GM12878 (cell line): ENCODE data around the gene CD244. TPM values are rescaled to one million over a fixed set of nuclear protein-coding genes. Genes with fewer than 3 reads are reported as not detected.
A peak's percentile ranks its signal among the peaks of the same experiment; 100 is the strongest.

Experiments used
- CHD4 ChIP-seq: fragments of 200-600 bp; sonication (generic); IDR thresholded peaks from 2 replicates; pipeline ENCODE4 v1.6.1; 2016; ENCODE audit warnings: mild to moderate bottlenecking
- FOXK2 ChIP-seq: fragments of 450-650 bp; IDR thresholded peaks from 2 replicates; pipeline ENCODE4 v1.6.1; 2017; ENCODE audit warnings: mild to moderate bottlenecking, moderate library complexity
- GABPA ChIP-seq: IDR thresholded peaks from 2 replicates; pipeline ENCODE4 v1.6.1; 2014; ENCODE audit warnings: antibody characterized with exemption, low read depth, mild to moderate bottlenecking, inconsistent platforms
- HCFC1 ChIP-seq: fragments of 150-350 bp; IDR thresholded peaks from 2 replicates; pipeline ENCODE4 v1.6.1; 2014; ENCODE audit warnings: low read length
- IKZF2 ChIP-seq, 2 experiments: fragments of 450-650 bp; IDR thresholded peaks; 2 replicates each; pipeline ENCODE4 v1.6.1; 2017; ENCODE audit warnings: mild to moderate bottlenecking in 2 of 2, moderate library complexity in 2 of 2
- MEF2A ChIP-seq: IDR thresholded peaks from 2 replicates; pipeline ENCODE4 v1.6.1; 2011; ENCODE audit warnings: low read depth, mild to moderate bottlenecking, low read length, moderate library complexity; ENCODE audit not compliant: insufficient read depth
- NRF1 ChIP-seq: conservative IDR thresholded peaks from 2 replicates; pipeline ENCODE4 v1.6.1; 2011; ENCODE audit warnings: mild to moderate bottlenecking, low read depth, low read length, improper control_type of control experiment
- PAX8 ChIP-seq: fragments of 450-650 bp; IDR thresholded peaks from 2 replicates; pipeline ENCODE4 v1.6.1; 2017; ENCODE audit warnings: mild to moderate bottlenecking, moderate library complexity
- PKNOX1 ChIP-seq: fragments of 450-650 bp; IDR thresholded peaks from 2 replicates; pipeline ENCODE4 v1.6.1; 2016; ENCODE audit warnings: mild to moderate bottlenecking
- POU2F2 ChIP-seq: IDR thresholded peaks from 3 replicates; pipeline ENCODE4 v1.6.1; 2011; ENCODE audit warnings: low read depth, mild to moderate bottlenecking, low read length, borderline replicate concordance
- REST ChIP-seq: IDR thresholded peaks from 2 replicates; pipeline ENCODE4 v1.6.1; 2012; ENCODE audit warnings: mild to moderate bottlenecking, low read depth, low read length
- RUNX3 ChIP-seq: IDR thresholded peaks from 2 replicates; pipeline ENCODE4 v1.6.1; 2012; ENCODE audit warnings: low read length, inconsistent platforms
- SMAD5 ChIP-seq: IDR thresholded peaks from 2 replicates; pipeline ENCODE4 v1.6.1; 2016; ENCODE audit warnings: antibody characterized with exemption, low read depth
- SP1 ChIP-seq: IDR thresholded peaks from one replicate; pipeline ENCODE4 v1.6.1; 2011; ENCODE audit warnings: low read depth, low read length
- TARDBP ChIP-seq: IDR thresholded peaks from 2 replicates; pipeline ENCODE4 v1.6.1; 2016; ENCODE audit warnings: borderline replicate concordance
- TCF12 ChIP-seq: IDR thresholded peaks from 2 replicates; pipeline ENCODE4 v1.6.1; 2011; ENCODE audit warnings: low read depth, mild to moderate bottlenecking, low read length
- ZNF217 ChIP-seq: fragments of 450-650 bp; IDR thresholded peaks from 2 replicates; pipeline ENCODE4 v1.6.1; 2017; ENCODE audit warnings: antibody characterized with exemption, mild to moderate bottlenecking
- ZSCAN29 ChIP-seq: fragments of 450-650 bp; IDR thresholded peaks from 2 replicates; pipeline ENCODE4 v1.6.1; 2017; ENCODE audit warnings: mild to moderate bottlenecking, moderate library complexity
- polyA plus RNA-seq, 11 experiments: library from polyadenylated mRNA; depleted of rRNA in 4 of 11; unstranded in 6 of 11; stranded (reverse) in 5 of 11; fragments of >200 nt; fragmentation: Nextera tagmentation in 4 of 11; fragmentation: Illumina TruSeq in 1 of 11; extraction: Ambion mirVana in 4 of 11; extraction: Trizol in 1 of 11; gene quantifications; 1 replicate in 1 of 11; 2 replicates in 10 of 11; pipeline versions ENCODE4 v1.2.1 to v1.2.3, GENCODE V29; 2011 to 2016; ENCODE audit warnings: inconsistent platforms in 2 of 11, missing spikeins in 2 of 11, low read depth in 1 of 11
- total RNA-seq, 4 experiments: library from RNA; depleted of rRNA in 3 of 4; stranded (reverse); fragments of >200 nt in 3 of 4; fragmentation: Illumina TruSeq in 1 of 4; extraction: Trizol in 1 of 4; gene quantifications; 2 replicates each; pipeline versions ENCODE4 v1.2.1 to v1.2.3, GENCODE V29; 2013 to 2021
- TF ChIP-seq, protein P1 (sequence below): IDR thresholded peaks from 2 replicates; pipeline ENCODE4 v1.6.1; 2012; ENCODE audit warnings: low read depth, low read length, improper control_type of control experiment
- TF ChIP-seq, protein P2 (sequence below): IDR thresholded peaks from 2 replicates; pipeline ENCODE4 v1.6.1; 2011; ENCODE audit warnings: borderline replicate concordance, low read depth, mild to moderate bottlenecking, moderate library complexity, low read length; ENCODE audit not compliant: insufficient read depth, poor library complexity, severe bottlenecking
- TF ChIP-seq, protein P3 (sequence below): fragments of 450-650 bp; IDR thresholded peaks from 2 replicates; pipeline ENCODE4 v1.6.1; 2016; ENCODE audit warnings: mild to moderate bottlenecking, moderate library complexity, borderline replicate concordance

CD244 gene
- total and polyA plus RNA-seq, 10 of the 15 experiments (the other 5 are each of a cell fraction or from before 2014, with no cell fraction given): 0.24 to 13.6 (median 0.73) TPM

GRCh38 chr1:160781914-160782689 is 80.6 kb downstream of the CD244 start (continued):
- TF ChIP-seq REST (no peak), ZNF217 (peak; percentile 99), POU2F2 (peak; percentile 95; the same call in 2 of the 3 replicates), ZSCAN29 (no peak), HCFC1 (no peak), RUNX3 (peak; percentile 90), MEF2A (0 out of 2 replicates have a peak, but pooled peaks have one; percentile 11), GABPA (no peak), TARDBP (no peak), CHD4 (no peak), TCF12 (peak; percentile 88), FOXK2 (no peak), IKZF2 (IDR thresholded peaks at IDR 0.05) (peak; percentile 99), SMAD5 (no peak), NRF1 (no peak), PAX8 (no peak), PKNOX1 (0 out of 2 replicates have a peak, but pooled peaks have one; percentile 24), SP1 (peak; percentile 26)
- TF ChIP-seq, protein P1, sequence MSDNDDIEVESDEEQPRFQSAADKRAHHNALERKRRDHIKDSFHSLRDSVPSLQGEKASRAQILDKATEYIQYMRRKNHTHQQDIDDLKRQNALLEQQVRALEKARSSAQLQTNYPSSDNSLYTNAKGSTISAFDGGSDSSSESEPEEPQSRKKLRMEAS: no peak
- TF ChIP-seq, protein P2, sequence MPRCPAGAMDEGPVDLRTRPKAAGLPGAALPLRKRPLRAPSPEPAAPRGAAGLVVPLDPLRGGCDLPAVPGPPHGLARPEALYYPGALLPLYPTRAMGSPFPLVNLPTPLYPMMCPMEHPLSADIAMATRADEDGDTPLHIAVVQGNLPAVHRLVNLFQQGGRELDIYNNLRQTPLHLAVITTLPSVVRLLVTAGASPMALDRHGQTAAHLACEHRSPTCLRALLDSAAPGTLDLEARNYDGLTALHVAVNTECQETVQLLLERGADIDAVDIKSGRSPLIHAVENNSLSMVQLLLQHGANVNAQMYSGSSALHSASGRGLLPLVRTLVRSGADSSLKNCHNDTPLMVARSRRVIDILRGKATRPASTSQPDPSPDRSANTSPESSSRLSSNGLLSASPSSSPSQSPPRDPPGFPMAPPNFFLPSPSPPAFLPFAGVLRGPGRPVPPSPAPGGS: peak; percentile 62
- TF ChIP-seq, protein P3, sequence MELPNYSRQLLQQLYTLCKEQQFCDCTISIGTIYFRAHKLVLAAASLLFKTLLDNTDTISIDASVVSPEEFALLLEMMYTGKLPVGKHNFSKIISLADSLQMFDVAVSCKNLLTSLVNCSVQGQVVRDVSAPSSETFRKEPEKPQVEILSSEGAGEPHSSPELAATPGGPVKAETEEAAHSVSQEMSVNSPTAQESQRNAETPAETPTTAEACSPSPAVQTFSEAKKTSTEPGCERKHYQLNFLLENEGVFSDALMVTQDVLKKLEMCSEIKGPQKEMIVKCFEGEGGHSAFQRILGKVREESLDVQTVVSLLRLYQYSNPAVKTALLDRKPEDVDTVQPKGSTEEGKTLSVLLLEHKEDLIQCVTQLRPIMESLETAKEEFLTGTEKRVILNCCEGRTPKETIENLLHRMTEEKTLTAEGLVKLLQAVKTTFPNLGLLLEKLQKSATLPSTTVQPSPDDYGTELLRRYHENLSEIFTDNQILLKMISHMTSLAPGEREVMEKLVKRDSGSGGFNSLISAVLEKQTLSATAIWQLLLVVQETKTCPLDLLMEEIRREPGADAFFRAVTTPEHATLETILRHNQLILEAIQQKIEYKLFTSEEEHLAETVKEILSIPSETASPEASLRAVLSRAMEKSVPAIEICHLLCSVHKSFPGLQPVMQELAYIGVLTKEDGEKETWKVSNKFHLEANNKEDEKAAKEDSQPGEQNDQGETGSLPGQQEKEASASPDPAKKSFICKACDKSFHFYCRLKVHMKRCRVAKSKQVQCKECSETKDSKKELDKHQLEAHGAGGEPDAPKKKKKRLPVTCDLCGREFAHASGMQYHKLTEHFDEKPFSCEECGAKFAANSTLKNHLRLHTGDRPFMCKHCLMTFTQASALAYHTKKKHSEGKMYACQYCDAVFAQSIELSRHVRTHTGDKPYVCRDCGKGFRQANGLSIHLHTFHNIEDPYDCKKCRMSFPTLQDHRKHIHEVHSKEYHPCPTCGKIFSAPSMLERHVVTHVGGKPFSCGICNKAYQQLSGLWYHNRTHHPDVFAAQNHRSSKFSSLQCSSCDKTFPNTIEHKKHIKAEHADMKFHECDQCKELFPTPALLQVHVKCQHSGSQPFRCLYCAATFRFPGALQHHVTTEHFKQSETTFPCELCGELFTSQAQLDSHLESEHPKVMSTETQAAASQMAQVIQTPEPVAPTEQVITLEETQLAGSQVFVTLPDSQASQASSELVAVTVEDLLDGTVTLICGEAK: no peak; the same call in 1 of the 2 replicates
